Activated B cell treated with CpG ODN at 0.5 μM for 24 hours (primary cell): ENCODE measurements around the gene OTOS. TPM values are rescaled to one million over a fixed set of nuclear protein-coding genes. Genes with fewer than 3 reads are reported as not detected.

Experiments
- ATAC-seq: fragments of 200-7000 bp; cut with Tn5 transposase; one replicate; pipeline ENCODE4 v1.10.0; 2021; ENCODE audit warnings: low read depth, mild to moderate bottlenecking, moderate library complexity
- CTCF ChIA-PET: fragments of 350-600 bp; sonication (Branson Sonifier 250); formaldehyde crosslinking; loops from one replicate; lab custom pipeline; 2021; ENCODE audit warnings: antibody characterized with exemption; lab: Charles Lee
- POLR2A ChIA-PET: fragments of 350-600 bp; sonication (Branson Sonifier 250); formaldehyde crosslinking; loops from one replicate; lab custom pipeline; 2021; ENCODE audit warnings: antibody characterized with exemption; lab: Charles Lee
- DNase-seq: peaks from one replicate; pipeline ENCODE4 v3.0.0; 2022
- H3K27ac Mint-ChIP-seq: one replicate; pipeline ENCODE4 v1.8.0; 2020; ENCODE audit warnings: mixed read lengths
- H3K27me3 Mint-ChIP-seq: one replicate; pipeline ENCODE4 v1.8.0; 2021; ENCODE audit warnings: mixed read lengths
- H3K36me3 Mint-ChIP-seq: one replicate; pipeline ENCODE4 v1.8.0; 2021; ENCODE audit warnings: low read depth, mixed read lengths
- H3K4me1 Mint-ChIP-seq: one replicate; pipeline ENCODE4 v1.8.0; 2021; ENCODE audit warnings: mixed read lengths
- H3K4me3 Mint-ChIP-seq: one replicate; pipeline ENCODE4 v1.8.0; 2020; ENCODE audit warnings: mild to moderate bottlenecking, mixed read lengths
- H3K9me3 Mint-ChIP-seq: one replicate; pipeline ENCODE4 v1.8.0; 2020; ENCODE audit warnings: mixed read lengths
- CTCF ChIP-seq: fragments of 200-600 bp; IDR thresholded peaks from one replicate; pipeline ENCODE4 v1.8.0; 2022; ENCODE audit warnings: antibody characterized with exemption, mild to moderate bottlenecking
- intact Hi-C: fragments of 100-400 bp; cut with micrococcal nuclease; formaldehyde crosslinking; loops from one replicate; pipeline ENCODE4 v1.15.1; 2024
- total RNA-seq: library from RNA; stranded (reverse); gene quantifications from 2 replicates; pipeline ENCODE4 v1.2.3, GENCODE V29; 2022

The OTOS gene
- total RNA-seq, 1 donor from 2014 or later: not detected

DNA sequence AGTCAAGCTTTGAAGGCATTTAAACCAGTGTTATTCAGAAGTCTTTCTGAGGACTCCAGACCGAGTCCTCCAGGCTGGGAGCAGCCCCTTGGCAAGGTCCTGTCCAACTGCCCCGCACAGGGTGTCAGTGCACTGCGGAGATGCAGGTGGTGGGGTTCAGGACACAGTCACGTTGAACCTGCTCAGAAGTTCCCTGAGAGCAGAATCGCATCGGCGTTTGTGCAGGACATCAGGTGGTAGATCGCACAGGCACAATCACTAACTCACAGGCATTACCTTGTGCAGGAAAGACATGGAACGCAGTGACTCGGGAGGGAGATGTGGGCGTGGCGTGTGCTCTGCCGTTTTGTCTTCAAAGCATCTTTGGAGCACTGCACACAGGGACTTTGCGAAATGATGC, 14.7 kb downstream of the OTOS start:
- Mint-ChIP-seq H3K4me3 (no peak overlapping the region), H3K4me1 (peaks cover 4% of the 10 kb centered on the region), H3K36me3 (peaks cover 48% of the 10 kb centered on the region), H3K27ac (no peak overlapping the region), H3K9me3 (no peaks in the 10 kb centered on the region), H3K27me3 (no peaks in the 10 kb centered on the region)
- CTCF ChIA-PET: no interaction called here
- no peak for ATAC-seq
- no peak for TF ChIP-seq CTCF
- intact Hi-C loops: no loop called here
- DNase-seq: no peak
- POLR2A ChIA-PET: no interaction called here

- Mint-ChIP-seq H3K9me3 (no peaks in the 10 kb centered on the region), H3K4me1 (peaks cover 4% of the 10 kb centered on the region), H3K36me3 (peaks cover 37% of the 10 kb centered on the region), H3K27me3 (no peaks in the 10 kb centered on the region), H3K27ac (no peak overlapping the region), H3K4me3 (no peak overlapping the region)
- ChIA-PET POLR2A (no interaction called here), CTCF (no interaction called here)
- TF ChIP-seq CTCF: no peak
- intact Hi-C loops: no loop called here
- DNase-seq (no peak), ATAC-seq (no peak)
These were observed 15.8 kb downstream of the OTOS start for GRCh38 chr2:240124651-240125030.

DNA sequence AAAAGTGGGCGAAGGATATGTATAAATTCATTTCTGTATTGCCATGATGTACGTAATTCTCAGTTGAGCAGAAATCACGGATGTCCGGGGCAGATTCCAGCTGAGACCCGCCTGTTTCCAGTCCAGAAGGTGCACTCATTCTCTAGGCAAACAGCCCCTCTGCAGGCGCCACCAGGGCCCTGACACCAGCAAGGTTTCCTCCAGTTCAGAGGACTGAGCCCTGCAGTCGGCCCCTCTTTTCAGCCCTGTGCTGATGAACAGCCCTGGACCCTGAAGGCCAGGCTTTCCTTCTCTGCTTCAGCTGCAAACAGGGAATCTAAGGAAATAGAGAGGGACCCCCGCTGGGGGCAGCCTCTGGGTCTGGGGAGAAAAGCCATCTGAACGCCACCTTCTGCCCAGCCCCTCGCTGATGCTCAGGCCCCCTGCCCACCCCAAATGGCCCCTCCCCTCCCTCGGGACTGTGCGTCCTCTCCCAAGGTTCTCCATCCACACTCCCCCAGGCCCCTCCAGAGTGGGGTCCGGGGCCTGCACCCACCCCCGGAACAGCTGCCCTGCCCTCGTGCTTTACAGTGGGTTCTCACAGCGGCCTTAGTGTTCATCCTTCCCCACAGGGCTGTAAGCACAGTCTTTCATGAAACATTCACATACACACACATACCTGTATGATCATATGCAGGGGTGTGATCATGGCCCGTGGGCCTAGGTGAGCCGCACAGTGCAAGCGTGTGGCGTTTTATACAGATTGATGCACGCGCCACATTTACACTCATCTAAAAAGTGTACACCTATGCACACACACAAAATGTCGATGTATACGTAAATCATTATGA, 16.4 kb downstream of the OTOS start:
- ATAC-seq (no peak), DNase-seq (no peak)
- Mint-ChIP-seq H3K27me3 (no peaks in the 10 kb centered on the region), H3K36me3 (peaks cover 31% of the 10 kb centered on the region), H3K27ac (no peak overlapping the region), H3K9me3 (no peaks in the 10 kb centered on the region), H3K4me3 (no peak overlapping the region), H3K4me1 (peaks cover 4% of the 10 kb centered on the region)
- ChIA-PET CTCF (no interaction called here), POLR2A (no interaction called here)
- intact Hi-C loops: no loop called here
- TF ChIP-seq CTCF: no peak

DNA sequence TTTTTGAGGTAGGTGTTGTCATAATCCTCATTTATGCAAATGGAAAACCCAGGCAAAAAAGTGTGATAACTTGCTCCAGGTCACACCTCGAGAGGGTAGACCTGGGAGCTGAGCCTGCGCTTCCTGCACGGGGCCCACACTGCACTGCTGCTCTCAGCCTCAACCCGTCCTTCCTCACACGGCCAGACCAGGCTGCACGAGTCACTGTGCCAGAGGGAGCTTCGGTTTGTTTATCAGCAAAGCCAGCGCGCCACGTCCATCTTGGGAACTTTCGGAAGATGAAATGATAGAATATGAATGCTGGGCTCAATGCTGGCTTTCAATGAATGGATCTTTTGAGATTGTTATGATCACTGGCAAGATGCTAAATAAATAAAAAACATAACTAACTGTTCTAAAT, 18.8 kb downstream of the OTOS start:
- no peak for TF ChIP-seq CTCF
- intact Hi-C loops: no loop called here
- ATAC-seq: no peak
- peaks cover 11% of the 10 kb centered on the region for H3K36me3 Mint-ChIP-seq
- POLR2A ChIA-PET: no interaction called here
- CTCF ChIA-PET: no interaction called here
- no peak overlapping the region for H3K4me3 Mint-ChIP-seq
- H3K27me3 Mint-ChIP-seq: no peaks in the 10 kb centered on the region
- no peak overlapping the region for H3K27ac Mint-ChIP-seq
- no peak for DNase-seq
- no peaks in the 10 kb centered on the region for H3K9me3 Mint-ChIP-seq
- peaks cover 4% of the 10 kb centered on the region for H3K4me1 Mint-ChIP-seq

GRCh38 chr2:240121190-240121589, 19.3 kb downstream of the OTOS start:
- CTCF ChIA-PET: no interaction called here
- TF ChIP-seq CTCF: no peak

More at GRCh38 chr2:240121190-240121589, 19.3 kb downstream of the OTOS start:
- intact Hi-C loops: no loop called here
- Mint-ChIP-seq H3K36me3 (peaks cover 6% of the 10 kb centered on the region), H3K9me3 (no peaks in the 10 kb centered on the region), H3K4me1 (peaks cover 4% of the 10 kb centered on the region), H3K27me3 (peaks cover under 1% of the 10 kb centered on the region), H3K4me3 (no peak overlapping the region), H3K27ac (no peak overlapping the region)
- DNase-seq (no peak), ATAC-seq (no peak)
- POLR2A ChIA-PET: no interaction called here
